Ecto neural progenitor cell (in vitro differentiated cells): ENCODE measurements around the gene SLC44A3.
"Not testable (repeated sequence)": the region's sequence is repeated elsewhere in the genome, so short reads cannot be mapped to it uniquely, and the experiment has no call there.

Experiments used
- DNase-seq: peaks from one replicate; pipeline ENCODE4 v3.0.0-alpha.2; 2018; ENCODE audit warnings: low spot score

SLC44A3 gene

DNA sequence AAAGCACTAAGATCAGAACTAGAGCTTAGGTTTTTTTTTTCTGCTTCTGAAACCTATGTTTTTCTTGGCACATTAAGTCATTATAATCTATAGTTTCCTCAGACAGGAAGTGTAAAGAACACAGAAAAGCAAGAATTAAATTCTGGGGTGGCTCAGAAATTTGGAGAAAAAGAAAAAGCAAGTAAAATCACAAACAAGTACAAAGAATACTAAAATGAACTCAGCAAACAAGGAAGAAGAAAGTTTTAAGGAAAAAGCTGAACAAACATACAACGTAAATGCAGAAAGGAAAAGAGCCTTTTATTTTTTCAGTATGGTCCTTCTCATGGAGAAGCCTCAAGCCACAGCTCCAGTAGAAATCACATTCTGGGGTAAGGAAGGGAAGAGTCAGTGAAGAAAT is 115.3 kb downstream of the SLC44A3 start:
- DNase-seq: no peak

- DNase-seq: no peak
Observed at GRCh38 chr1:94936861-94937620, 116.9 kb downstream of the SLC44A3 start.

DNA sequence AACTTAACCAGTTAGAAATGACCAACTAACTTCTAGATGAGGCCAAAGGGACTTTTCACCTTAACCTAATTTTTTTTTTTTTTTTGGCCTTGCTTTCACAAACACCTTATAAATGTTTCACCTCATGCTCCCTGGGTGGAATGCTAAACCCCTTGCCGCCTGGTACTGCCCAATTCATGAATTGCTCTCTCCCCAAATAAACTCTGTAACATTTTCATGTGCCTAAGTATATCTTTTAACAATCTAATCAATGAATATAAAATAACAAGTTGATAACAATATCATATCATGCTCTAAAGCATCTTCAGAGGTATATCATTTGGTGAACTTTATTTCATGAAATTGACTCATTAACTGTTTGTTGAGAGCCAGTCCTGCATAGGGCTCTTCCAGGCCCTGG is 117.7 kb downstream of the SLC44A3 start:
- DNase-seq: no peak

- no peak for DNase-seq
Observed at GRCh38 chr1:94940738-94941137, 120.6 kb downstream of the SLC44A3 start.

GRCh38 chr1:94941480-94941879 is 121.3 kb downstream of the SLC44A3 start:
- DNase-seq: not testable (repeated sequence)

- DNase-seq: no peak
Observed at GRCh38 chr1:94942171-94943128, 122.3 kb downstream of the SLC44A3 start.
